WTC11 (cell line): ENCODE results near the gene C1R.

Source experiments
- IRF2 ChIP-seq: sonication (generic); formaldehyde crosslinking; IDR thresholded peaks from 2 replicates; pipeline ENCODE4 v1.8.0; 2022; ENCODE audit warnings: low read depth, missing genetic modification reagents, borderline replicate concordance
- JUN ChIP-seq: sonication (generic); formaldehyde crosslinking; IDR thresholded peaks from 2 replicates; pipeline ENCODE4 v1.8.0; 2023; ENCODE audit warnings: mild to moderate bottlenecking, missing genetic modification reagents
- NFYB ChIP-seq: sonication (generic); formaldehyde crosslinking; conservative IDR thresholded peaks from 2 replicates; pipeline ENCODE4 v1.8.0; 2022; ENCODE audit warnings: low read depth, missing genetic modification reagents
- ZBTB43 ChIP-seq: sonication (generic); formaldehyde crosslinking; IDR thresholded peaks from 2 replicates; pipeline ENCODE4 v1.8.1; 2023; ENCODE audit warnings: mild to moderate bottlenecking, missing genetic modification reagents
- ZNF263 ChIP-seq: sonication (generic); formaldehyde crosslinking; IDR thresholded peaks from 2 replicates; pipeline ENCODE4 v1.8.1; 2022; ENCODE audit warnings: low read depth, mild to moderate bottlenecking, moderate library complexity, missing genetic modification reagents
- TF ChIP-seq, protein P1 (sequence below): fragments of 250-450 bp; sonication (Bioruptor Pico); IDR thresholded peaks from 2 replicates; pipeline ENCODE4 v2.1.2; 2022; ENCODE audit warnings: mild to moderate bottlenecking, moderate library complexity
- TF ChIP-seq, protein P2 (sequence below): sonication (generic); formaldehyde crosslinking; IDR thresholded peaks from 2 replicates; pipeline ENCODE4 v1.8.0; 2022; ENCODE audit warnings: mild to moderate bottlenecking, missing genetic modification reagents
- TF ChIP-seq, protein P3 (sequence below): fragments of 200-600 bp; IDR thresholded peaks from 2 replicates; pipeline ENCODE4 v1.8.0; 2022; ENCODE audit warnings: antibody characterized with exemption

DNA sequence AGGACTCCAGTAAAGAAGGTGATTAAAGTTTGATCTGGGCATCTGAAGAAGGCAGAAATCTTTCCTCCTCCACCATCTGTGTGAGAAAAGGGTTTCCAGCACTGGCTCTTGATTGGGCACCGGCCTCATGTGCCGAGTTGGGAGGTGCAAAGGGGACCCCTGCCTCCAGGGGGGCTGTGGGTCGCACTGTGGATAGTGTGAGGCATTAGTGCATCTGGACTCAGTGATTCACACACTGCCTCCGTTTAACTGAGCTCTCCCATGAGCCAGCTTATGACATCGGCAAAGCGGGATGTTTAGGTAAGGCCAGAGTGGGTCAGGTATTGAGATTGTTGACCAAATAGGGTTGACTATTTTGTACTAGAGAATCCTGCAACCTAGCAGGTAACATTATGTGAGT, 22.9 kb downstream of the C1R start:
- TF ChIP-seq NFYB (CRISPR knock-in tag) (no peak), IRF2 (CRISPR knock-in tag) (no peak), JUN (CRISPR knock-in tag) (no peak), ZNF263 (CRISPR knock-in tag) (no peak), ZBTB43 (CRISPR knock-in tag) (no peak)
- TF ChIP-seq, protein P1, sequence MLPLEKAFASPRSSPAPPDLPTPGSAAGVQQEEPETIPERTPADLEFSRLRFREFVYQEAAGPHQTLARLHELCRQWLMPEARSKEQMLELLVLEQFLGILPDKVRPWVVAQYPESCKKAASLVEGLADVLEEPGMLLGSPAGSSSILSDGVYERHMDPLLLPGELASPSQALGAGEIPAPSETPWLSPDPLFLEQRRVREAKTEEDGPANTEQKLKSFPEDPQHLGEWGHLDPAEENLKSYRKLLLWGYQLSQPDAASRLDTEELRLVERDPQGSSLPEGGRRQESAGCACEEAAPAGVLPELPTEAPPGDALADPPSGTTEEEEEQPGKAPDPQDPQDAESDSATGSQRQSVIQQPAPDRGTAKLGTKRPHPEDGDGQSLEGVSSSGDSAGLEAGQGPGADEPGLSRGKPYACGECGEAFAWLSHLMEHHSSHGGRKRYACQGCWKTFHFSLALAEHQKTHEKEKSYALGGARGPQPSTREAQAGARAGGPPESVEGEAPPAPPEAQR = no peak
- TF ChIP-seq, protein P2, sequence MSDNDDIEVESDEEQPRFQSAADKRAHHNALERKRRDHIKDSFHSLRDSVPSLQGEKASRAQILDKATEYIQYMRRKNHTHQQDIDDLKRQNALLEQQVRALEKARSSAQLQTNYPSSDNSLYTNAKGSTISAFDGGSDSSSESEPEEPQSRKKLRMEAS = no peak
- TF ChIP-seq, protein P3, sequence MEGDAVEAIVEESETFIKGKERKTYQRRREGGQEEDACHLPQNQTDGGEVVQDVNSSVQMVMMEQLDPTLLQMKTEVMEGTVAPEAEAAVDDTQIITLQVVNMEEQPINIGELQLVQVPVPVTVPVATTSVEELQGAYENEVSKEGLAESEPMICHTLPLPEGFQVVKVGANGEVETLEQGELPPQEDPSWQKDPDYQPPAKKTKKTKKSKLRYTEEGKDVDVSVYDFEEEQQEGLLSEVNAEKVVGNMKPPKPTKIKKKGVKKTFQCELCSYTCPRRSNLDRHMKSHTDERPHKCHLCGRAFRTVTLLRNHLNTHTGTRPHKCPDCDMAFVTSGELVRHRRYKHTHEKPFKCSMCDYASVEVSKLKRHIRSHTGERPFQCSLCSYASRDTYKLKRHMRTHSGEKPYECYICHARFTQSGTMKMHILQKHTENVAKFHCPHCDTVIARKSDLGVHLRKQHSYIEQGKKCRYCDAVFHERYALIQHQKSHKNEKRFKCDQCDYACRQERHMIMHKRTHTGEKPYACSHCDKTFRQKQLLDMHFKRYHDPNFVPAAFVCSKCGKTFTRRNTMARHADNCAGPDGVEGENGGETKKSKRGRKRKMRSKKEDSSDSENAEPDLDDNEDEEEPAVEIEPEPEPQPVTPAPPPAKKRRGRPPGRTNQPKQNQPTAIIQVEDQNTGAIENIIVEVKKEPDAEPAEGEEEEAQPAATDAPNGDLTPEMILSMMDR = no peak
